ENCODE measurements around the gene MTCL1.

- TF ChIP-seq CTCF (IDR thresholded peaks at IDR 0.05; ENCODE audit: insufficient read depth, low read depth, low read length) (no peak), EZH2 (IDR thresholded peaks at IDR 0.05; ENCODE audit: insufficient read depth, low read length) (no peak)
These were observed 130.2 kb downstream of the MTCL1 start for GRCh38 chr18:8835521-8835953.
